Measurements from ENCODE around the gene RPS16.

DNA sequence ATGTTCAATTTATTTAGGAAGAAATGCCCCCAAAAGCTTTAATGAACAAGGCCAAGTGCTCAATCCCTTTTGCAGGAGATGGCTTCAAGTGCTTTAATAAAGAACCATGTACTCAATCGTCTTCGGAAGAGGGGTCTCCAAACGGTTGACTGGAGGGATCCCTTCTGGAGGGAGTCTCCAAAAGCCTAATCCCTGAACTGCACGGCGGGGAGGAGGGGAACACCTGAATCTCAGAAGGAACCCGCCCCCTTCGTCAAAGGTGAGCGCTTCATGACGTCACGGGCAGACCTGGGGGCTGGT, 45.3 kb downstream of the RPS16 start:
- no peak for TF ChIP-seq POLR2A (IDR thresholded peaks at IDR 0.05)
- TF ChIP-seq, protein P1, sequence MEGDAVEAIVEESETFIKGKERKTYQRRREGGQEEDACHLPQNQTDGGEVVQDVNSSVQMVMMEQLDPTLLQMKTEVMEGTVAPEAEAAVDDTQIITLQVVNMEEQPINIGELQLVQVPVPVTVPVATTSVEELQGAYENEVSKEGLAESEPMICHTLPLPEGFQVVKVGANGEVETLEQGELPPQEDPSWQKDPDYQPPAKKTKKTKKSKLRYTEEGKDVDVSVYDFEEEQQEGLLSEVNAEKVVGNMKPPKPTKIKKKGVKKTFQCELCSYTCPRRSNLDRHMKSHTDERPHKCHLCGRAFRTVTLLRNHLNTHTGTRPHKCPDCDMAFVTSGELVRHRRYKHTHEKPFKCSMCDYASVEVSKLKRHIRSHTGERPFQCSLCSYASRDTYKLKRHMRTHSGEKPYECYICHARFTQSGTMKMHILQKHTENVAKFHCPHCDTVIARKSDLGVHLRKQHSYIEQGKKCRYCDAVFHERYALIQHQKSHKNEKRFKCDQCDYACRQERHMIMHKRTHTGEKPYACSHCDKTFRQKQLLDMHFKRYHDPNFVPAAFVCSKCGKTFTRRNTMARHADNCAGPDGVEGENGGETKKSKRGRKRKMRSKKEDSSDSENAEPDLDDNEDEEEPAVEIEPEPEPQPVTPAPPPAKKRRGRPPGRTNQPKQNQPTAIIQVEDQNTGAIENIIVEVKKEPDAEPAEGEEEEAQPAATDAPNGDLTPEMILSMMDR (IDR thresholded peaks at IDR 0.05 in 4 of 5, conservative IDR thresholded peaks at IDR 0.05 in 1 of 5) = no peak

Data from gastrocnemius medialis (tissue), 4 donors.